DOHH2 (cell line): ENCODE results near the gene MACROD2.

Source experiments
- EZH2phosphoT487 ChIP-seq: fragments of 200-600 bp; sonication (generic); IDR thresholded peaks from 2 replicates; pipeline ENCODE4 v1.6.1; 2017; ENCODE audit warnings: borderline replicate concordance, mild to moderate bottlenecking, antibody characterized with exemption, low read length, moderate library complexity, mixed read lengths
- TF ChIP-seq, protein P1 (sequence below): fragments of 200-600 bp; sonication (generic); IDR thresholded peaks from one replicate; pipeline ENCODE4 v1.5.1; 2014; ENCODE audit warnings: antibody characterized with exemption, mild to moderate bottlenecking, low read depth, low read length; ENCODE audit not compliant: poor library complexity, severe bottlenecking

DNA sequence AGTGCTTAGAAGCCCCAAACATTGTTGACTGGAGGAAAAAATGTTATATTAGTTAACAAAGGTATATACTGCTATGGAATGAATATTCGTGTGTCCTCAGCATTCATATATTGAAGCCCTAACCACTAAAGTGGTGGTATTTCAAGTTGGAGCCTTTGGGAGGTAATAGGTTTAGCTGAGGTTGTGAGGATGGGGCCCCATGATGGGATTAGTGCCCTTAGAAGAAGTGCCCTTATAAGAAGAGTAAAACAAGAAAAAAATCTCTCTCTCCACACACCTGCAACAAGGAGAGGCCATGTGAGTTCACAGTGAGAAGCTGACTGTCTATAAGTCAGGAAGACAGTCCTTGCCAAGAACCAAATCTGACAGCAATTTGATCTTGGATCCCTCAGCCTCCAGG lies 1103.8 kb downstream of the MACROD2 start:
- TF ChIP-seq, protein P1, sequence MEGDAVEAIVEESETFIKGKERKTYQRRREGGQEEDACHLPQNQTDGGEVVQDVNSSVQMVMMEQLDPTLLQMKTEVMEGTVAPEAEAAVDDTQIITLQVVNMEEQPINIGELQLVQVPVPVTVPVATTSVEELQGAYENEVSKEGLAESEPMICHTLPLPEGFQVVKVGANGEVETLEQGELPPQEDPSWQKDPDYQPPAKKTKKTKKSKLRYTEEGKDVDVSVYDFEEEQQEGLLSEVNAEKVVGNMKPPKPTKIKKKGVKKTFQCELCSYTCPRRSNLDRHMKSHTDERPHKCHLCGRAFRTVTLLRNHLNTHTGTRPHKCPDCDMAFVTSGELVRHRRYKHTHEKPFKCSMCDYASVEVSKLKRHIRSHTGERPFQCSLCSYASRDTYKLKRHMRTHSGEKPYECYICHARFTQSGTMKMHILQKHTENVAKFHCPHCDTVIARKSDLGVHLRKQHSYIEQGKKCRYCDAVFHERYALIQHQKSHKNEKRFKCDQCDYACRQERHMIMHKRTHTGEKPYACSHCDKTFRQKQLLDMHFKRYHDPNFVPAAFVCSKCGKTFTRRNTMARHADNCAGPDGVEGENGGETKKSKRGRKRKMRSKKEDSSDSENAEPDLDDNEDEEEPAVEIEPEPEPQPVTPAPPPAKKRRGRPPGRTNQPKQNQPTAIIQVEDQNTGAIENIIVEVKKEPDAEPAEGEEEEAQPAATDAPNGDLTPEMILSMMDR = no peak
- no peak for TF ChIP-seq EZH2phosphoT487
